CD14-positive monocyte (primary cell): ENCODE data around the gene CUL1. TPM values are rescaled to one million over a fixed set of nuclear protein-coding genes. Genes with fewer than 3 reads are reported as not detected.

Source experiments
- DNase-seq, 3 donors: peaks; one replicate each; pipeline ENCODE4 v3.0.0-alpha.2; 2011 to 2022
- H2AFZ ChIP-seq: 2 replicates; pipeline ENCODE4 v1.6.0; 2012; ENCODE audit warnings: mild to moderate bottlenecking, low read depth, low read length, inconsistent platforms; ENCODE audit not compliant: insufficient read depth, poor library complexity, severe bottlenecking
- H3K27ac ChIP-seq, 2 donors: 1 replicate in 1 of 2; 2 replicates in 1 of 2; pipeline ENCODE4 v1.5.1; 2012 to 2013; ENCODE audit warnings: low read length in 2 of 2, control low read depth in 1 of 2, inconsistent platforms in 1 of 2, low read depth in 1 of 2, mild to moderate bottlenecking in 1 of 2
- H3K27me3 ChIP-seq, 2 donors: one replicate each; pipeline versions ENCODE4 v1.6.0 to v1.6.1; 2011 to 2013; ENCODE audit warnings: low read length in 2 of 2; ENCODE audit not compliant: control insufficient read depth in 2 of 2, insufficient read depth in 2 of 2
- H3K36me3 ChIP-seq, 2 donors: replicated peaks in 1 of 2; 1 replicate in 1 of 2; 2 replicates in 1 of 2; pipeline versions ENCODE4 v1.5.1 to v1.6.1; 2012 to 2013; ENCODE audit warnings: low read length in 2 of 2, control low read depth in 1 of 2, inconsistent platforms in 1 of 2, mild to moderate bottlenecking in 1 of 2; ENCODE audit not compliant: insufficient read depth in 2 of 2, control insufficient read depth in 1 of 2
- H3K4me1 ChIP-seq, 2 donors: 1 replicate in 1 of 2; 2 replicates in 1 of 2; pipeline versions ENCODE4 v1.5.1 to v1.6.1; 2012 to 2013; ENCODE audit warnings: low read length in 2 of 2, control low read depth in 1 of 2, inconsistent platforms in 1 of 2, mild to moderate bottlenecking in 1 of 2, moderate library complexity in 1 of 2; ENCODE audit not compliant: insufficient read depth in 2 of 2, control insufficient read depth in 1 of 2
- H3K4me2 ChIP-seq: replicated peaks from 2 replicates; pipeline ENCODE3; 2012; ENCODE audit warnings: low read length, moderate library complexity, mild to moderate bottlenecking; ENCODE audit not compliant: poor library complexity, severe bottlenecking; ENCODE audit errors: extremely low read depth
- H3K4me3 ChIP-seq, 3 experiments: fragments of 200-600 bp in 1 of 3; sonication (generic) in 1 of 3; replicated peaks in 1 of 3; 1 replicate in 2 of 3; 2 replicates in 1 of 3; pipeline ENCODE4 v1.5.1; 2011 to 2013; ENCODE audit warnings: low read length in 3 of 3, mild to moderate bottlenecking in 3 of 3, control low read depth in 2 of 3, low read depth in 2 of 3, inconsistent platforms in 1 of 3, moderate library complexity in 1 of 3
- H3K79me2 ChIP-seq: 2 replicates; pipeline ENCODE4 v1.6.0; 2012; ENCODE audit warnings: mild to moderate bottlenecking, control low read depth, inconsistent platforms, low read length, moderate library complexity; ENCODE audit not compliant: insufficient read depth
- H3K9ac ChIP-seq: 2 replicates; pipeline ENCODE4 v1.6.0; 2017; ENCODE audit warnings: low read length, mild to moderate bottlenecking; ENCODE audit not compliant: insufficient read depth, poor library complexity, severe bottlenecking
- H3K9me3 ChIP-seq, 2 donors: replicated peaks in 1 of 2; 1 replicate in 1 of 2; 2 replicates in 1 of 2; pipeline versions ENCODE4 v1.5.1 to v1.6.1; 2012 to 2013; ENCODE audit warnings: low read length in 2 of 2, control low read depth in 1 of 2; ENCODE audit not compliant: control insufficient read depth in 1 of 2, insufficient read depth in 1 of 2
- H4K20me1 ChIP-seq: 2 replicates; pipeline ENCODE4 v1.6.0; 2012; ENCODE audit warnings: mild to moderate bottlenecking, low read length, control low read depth, moderate library complexity; ENCODE audit not compliant: insufficient read depth
- H3K27ac Mint-ChIP-seq, 7 donors: one replicate each; pipeline ENCODE4 v1.8.0; 2020; ENCODE audit warnings: mild to moderate bottlenecking in 7 of 7, mixed read lengths in 7 of 7, moderate library complexity in 6 of 7, inconsistent platforms in 2 of 7
- H3K27me3 Mint-ChIP-seq, 3 donors: one replicate each; pipeline ENCODE4 v1.8.0; 2021 to 2022; ENCODE audit warnings: low read depth in 3 of 3, mild to moderate bottlenecking in 3 of 3, mixed read lengths in 3 of 3, moderate library complexity in 3 of 3, inconsistent platforms in 1 of 3
- H3K36me3 Mint-ChIP-seq, 2 donors: one replicate each; pipeline ENCODE4 v1.8.0; 2020; ENCODE audit warnings: mixed read lengths in 2 of 2, inconsistent platforms in 1 of 2, mild to moderate bottlenecking in 1 of 2
- H3K4me1 Mint-ChIP-seq: one replicate; pipeline ENCODE4 v1.8.0; 2020; ENCODE audit warnings: mild to moderate bottlenecking, mixed read lengths
- H3K4me3 Mint-ChIP-seq, 2 donors: one replicate each; pipeline ENCODE4 v1.8.0; 2020; ENCODE audit warnings: mild to moderate bottlenecking in 2 of 2, mixed read lengths in 2 of 2, moderate library complexity in 1 of 2
- H3K9me3 Mint-ChIP-seq, 7 donors: one replicate each; pipeline ENCODE4 v1.8.0; 2020 to 2022; ENCODE audit warnings: mixed read lengths in 7 of 7, mild to moderate bottlenecking in 6 of 7, moderate library complexity in 6 of 7, inconsistent platforms in 2 of 7
- CTCF ChIP-seq: fragments of 200-600 bp; IDR thresholded peaks from one replicate; pipeline ENCODE4 v1.8.0; 2022; ENCODE audit warnings: antibody characterized with exemption, mild to moderate bottlenecking
- WGBS: methylation state at CpG from one replicate; pipeline ENCODE4 v1.1.5; 2013; ENCODE audit warnings: missing lambda C conversion rate; ENCODE audit not compliant: insufficient coverage; 5-methylcytosine and 5-hydroxymethylcytosine counted together
- intact Hi-C, 2 donors: fragments of 100-400 bp; cut with micrococcal nuclease; formaldehyde crosslinking; loops; one replicate each; pipeline versions ENCODE4 v1.15.0 to v1.15.1; 2023
- polyA plus RNA-seq, 3 donors: library from polyadenylated mRNA; depleted of rRNA in 1 of 3; unstranded in 2 of 3; stranded (reverse) in 1 of 3; fragments of 300-500 nt in 2 of 3; fragments of >200 nt in 1 of 3; fragmentation: Illumina TruSeq in 2 of 3; gene quantifications; 1 replicate in 2 of 3; 2 replicates in 1 of 3; pipeline ENCODE4 v1.2.3, GENCODE V29; 2012 to 2021

Gene CUL1
- polyA plus RNA-seq, 3 donors = 22.8 to 32.6 (median 23.9) TPM

GRCh38 chr7:148664324-148664723, 34.4 kb upstream of the CUL1 start:
- 92% methylated on average over 6 of the region's 6 CpGs for WGBS
- H4K20me1 ChIP-seq = no peaks in the 10 kb centered on the region
- Mint-ChIP-seq H3K36me3 (peaks cover 0 to 1% of the 10 kb centered on the region in 2 donors), H3K27ac (no peak overlapping the region), H3K27me3 (peaks cover 0 to 4% (median 1%) of the 10 kb centered on the region in 3 donors), H3K9me3 (peaks cover 0 to 12% (median 3%) of the 10 kb centered on the region in 7 donors), H3K4me3 (no peak overlapping the region), H3K4me1 (no peaks in the 10 kb centered on the region)
- intact Hi-C loops = no loop called here
- no peaks in the 10 kb centered on the region for H3K27me3 ChIP-seq
- TF ChIP-seq CTCF = no peak
- no peak for DNase-seq
- H3K27ac ChIP-seq = no peak overlapping the region
- H3K4me1 ChIP-seq = no peaks in the 10 kb centered on the region
- no peak overlapping the region for H3K9ac ChIP-seq
- H3K79me2 ChIP-seq = no peaks in the 10 kb centered on the region
- H3K4me3 ChIP-seq = no peak overlapping the region
- no peaks in the 10 kb centered on the region for H3K36me3 ChIP-seq
- H3K9me3 ChIP-seq = no peaks in the 10 kb centered on the region
- H3K4me2 ChIP-seq = no peak overlapping the region
- no peak overlapping the region for H2AFZ ChIP-seq

GRCh38 chr7:148665221-148665620, 33.5 kb upstream of the CUL1 start:
- intact Hi-C loops = no loop called here
- Histone ChIP-seq H3K9ac (no peak overlapping the region), H4K20me1 (no peaks in the 10 kb centered on the region), H3K36me3 (no peaks in the 10 kb centered on the region), H3K27ac (no peak overlapping the region), H3K4me1 (no peaks in the 10 kb centered on the region), H3K9me3 (no peaks in the 10 kb centered on the region), H3K27me3 (no peaks in the 10 kb centered on the region), H3K79me2 (no peaks in the 10 kb centered on the region), H3K4me2 (no peak overlapping the region), H2AFZ (no peak overlapping the region), H3K4me3 (no peak overlapping the region)
- H3K36me3 Mint-ChIP-seq = peaks cover 0 to 1% of the 10 kb centered on the region in 2 donors
- 100% methylated on average over 2 of the region's 4 CpGs for WGBS
- H3K27me3 Mint-ChIP-seq = peaks cover 0 to 4% (median 1%) of the 10 kb centered on the region in 3 donors
- peaks cover 0 to 12% (median 3%) of the 10 kb centered on the region in 7 donors for H3K9me3 Mint-ChIP-seq
- DNase-seq = no peak
- no peak overlapping the region for H3K27ac Mint-ChIP-seq
- TF ChIP-seq CTCF = no peak
- H3K4me1 Mint-ChIP-seq = peaks cover 3% of the 10 kb centered on the region
- no peak overlapping the region for H3K4me3 Mint-ChIP-seq
